ENCODE data around the gene ARHGAP22. TPM values are rescaled to one million over a fixed set of nuclear protein-coding genes. Genes with fewer than 3 reads are reported as not detected.
"Not testable (repeated sequence)": the region's sequence is repeated elsewhere in the genome, so short reads cannot be mapped to it uniquely, and the experiment has no call there.

Gene ARHGAP22
- polyA plus RNA-seq (ENCODE audit: insufficient read length) = 1.3 TPM

GRCh38 chr10:48604991-48605508 lies at the start of gene ARHGAP22:
TSS of gene ARHGAP22 (minus strand) at chr10:48605073. CDS start at chr10:48604796, 277 bp downstream.
- no peak for DNase-seq

GRCh38 chr10:48653944-48654698 lies 49.2 kb upstream of the ARHGAP22 start:
- DNase-seq = no peak

GRCh38 chr10:48653347-48653746 lies 48.5 kb upstream of the ARHGAP22 start:
- no peak for DNase-seq

DNA sequence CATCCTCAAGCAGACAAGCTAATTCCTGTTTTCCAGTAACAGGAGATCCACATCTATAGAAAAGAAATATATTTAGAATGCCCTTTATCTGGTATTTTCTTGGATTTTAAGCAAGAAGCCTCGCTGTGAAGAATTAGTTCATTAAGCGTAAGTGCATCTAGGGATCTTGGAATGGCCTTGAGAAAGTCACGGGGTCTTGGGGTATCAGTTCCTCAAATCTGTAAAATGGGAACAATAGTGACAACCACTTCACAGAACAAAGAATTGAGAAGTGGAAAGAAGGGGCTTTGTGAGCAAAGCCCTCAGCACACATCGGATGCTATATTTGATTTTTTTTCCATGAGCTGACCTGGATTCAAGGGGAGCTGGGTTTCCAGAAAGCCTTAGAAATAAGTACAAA lies 47.5 kb upstream of the ARHGAP22 start:
- no peak for DNase-seq

DNA sequence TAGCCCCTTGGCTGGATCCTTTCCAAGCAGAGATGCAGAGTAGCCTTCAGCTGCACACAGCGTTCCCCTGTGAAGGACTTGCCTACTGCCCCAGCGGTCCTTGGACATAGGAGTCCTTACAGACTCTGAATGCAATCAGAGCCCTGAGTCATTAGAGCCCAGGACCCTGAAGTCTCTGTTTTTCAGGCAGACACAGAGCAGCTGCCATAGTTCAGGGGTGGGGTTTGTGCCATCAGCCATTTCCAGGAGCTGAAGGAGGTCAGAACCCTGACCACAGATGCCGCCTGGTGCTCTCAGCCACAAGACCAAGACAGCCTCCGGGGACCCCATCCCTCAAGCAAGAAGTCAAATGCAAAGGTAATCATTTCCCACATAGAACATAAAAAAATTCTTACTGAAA lies 47.0 kb upstream of the ARHGAP22 start:
- no peak for DNase-seq

DNA sequence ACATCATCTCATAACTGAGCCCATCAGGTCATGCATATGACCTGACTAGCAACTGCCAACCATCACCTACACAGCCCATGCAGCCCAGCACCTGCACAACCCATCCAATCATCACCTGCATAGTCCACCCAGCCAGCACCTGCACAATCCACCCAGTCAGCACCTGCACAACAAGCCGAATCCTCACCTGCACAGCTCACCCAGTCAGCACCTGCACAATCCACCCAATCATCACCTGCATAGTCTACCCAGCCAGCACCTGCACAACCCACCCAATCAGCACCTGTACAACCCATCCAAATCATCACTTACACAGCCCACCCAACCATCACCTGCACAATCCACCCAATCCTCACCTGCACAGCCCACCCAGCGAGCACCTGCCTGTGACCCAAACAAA lies 46.4 kb upstream of the ARHGAP22 start:
- DNase-seq = no peak

DNA sequence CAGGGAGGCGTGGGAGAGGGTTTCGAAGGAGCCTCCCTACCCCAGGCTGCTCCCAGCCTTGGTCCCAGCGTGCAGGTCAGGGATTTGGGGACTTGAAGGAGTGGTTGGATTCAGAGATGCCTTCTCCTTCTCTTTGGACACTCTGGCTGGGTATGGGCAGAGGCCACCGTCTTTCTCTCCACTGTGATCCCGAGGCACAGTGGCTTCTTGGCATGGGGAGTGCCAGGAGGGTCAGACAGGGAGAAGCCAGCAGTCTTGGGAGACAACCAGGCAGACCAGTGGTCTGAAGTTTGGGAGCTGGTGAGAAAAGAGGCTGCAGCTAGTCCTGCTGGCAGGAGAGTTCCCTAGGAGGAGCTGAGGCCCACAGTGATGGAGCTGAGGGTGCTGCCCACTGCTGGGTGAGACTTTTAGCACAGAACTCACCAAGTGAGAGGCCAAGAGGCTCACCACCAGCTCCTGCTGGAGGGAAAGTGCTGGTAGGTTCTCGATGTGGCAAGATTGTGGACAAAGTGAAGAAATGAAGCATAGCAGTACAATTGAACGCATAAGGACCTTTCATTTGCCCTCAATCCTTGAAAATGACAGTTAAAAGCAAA lies 44.6 kb upstream of the ARHGAP22 start:
- DNase-seq = no peak

GRCh38 chr10:48648172-48648942 lies 43.5 kb upstream of the ARHGAP22 start:
- DNase-seq = no peak

DNA sequence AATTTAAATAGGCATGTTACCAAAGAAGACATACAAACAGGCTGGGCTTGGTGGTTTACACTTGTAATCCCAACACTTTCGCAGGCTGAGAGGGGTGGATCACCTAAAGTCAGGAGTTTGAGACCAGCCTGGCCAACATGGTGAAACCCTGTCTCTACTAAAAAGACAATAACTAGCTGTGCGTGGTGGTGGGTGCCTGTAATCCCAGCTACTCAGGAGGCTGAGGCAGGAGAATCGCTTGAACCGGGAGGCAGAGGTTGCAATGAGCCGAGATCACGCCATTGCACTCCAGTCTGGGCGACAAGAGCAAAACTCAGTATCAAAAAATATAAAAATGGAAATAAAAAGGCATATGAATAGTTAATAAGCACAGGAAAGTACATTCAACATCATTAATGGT lies 42.2 kb upstream of the ARHGAP22 start:
- not testable (repeated sequence) for DNase-seq

- no peak for DNase-seq
Measured at GRCh38 chr10:48645600-48645999, 40.7 kb upstream of the ARHGAP22 start.

GRCh38 chr10:48641099-48641690 lies 36.3 kb upstream of the ARHGAP22 start:
- not testable (repeated sequence) for DNase-seq

DNA sequence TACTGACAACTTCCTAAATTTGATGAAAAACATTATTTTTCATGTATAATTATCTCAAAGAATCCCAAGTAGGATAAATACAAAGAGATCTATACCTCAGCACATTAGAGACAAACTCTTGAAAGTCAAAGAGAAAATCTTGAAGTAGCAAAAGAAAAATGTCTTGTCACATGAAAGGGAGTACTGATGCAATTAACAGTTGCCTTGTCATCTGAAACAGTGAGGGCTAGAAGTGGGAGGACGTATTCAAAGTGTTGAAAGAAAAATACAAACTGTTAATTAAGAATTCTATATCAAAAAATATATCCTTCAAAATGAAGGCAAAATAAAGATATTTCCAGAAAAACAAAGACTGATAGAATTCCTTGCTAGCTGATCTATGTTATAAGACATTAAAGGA lies 35.5 kb upstream of the ARHGAP22 start:
- DNase-seq = no peak

DNA sequence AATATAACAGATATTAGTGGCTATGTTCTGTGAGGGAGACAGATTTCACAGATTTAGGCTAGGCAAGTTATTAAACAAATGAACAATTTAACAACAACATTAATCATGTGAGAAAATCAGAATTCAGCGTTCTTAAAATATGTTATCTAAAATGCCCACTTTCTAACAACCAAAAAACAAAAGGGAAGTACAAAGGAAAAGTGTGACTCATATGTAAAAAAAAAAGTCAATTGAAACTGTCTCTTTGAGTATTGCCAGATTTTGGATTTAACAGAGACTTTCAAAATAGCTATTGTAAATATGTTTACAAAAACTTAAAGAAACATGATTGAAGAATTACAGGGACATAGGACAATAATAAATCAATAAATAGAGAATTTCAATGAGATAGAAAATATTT lies 34.8 kb upstream of the ARHGAP22 start:
- no peak for DNase-seq

DNA sequence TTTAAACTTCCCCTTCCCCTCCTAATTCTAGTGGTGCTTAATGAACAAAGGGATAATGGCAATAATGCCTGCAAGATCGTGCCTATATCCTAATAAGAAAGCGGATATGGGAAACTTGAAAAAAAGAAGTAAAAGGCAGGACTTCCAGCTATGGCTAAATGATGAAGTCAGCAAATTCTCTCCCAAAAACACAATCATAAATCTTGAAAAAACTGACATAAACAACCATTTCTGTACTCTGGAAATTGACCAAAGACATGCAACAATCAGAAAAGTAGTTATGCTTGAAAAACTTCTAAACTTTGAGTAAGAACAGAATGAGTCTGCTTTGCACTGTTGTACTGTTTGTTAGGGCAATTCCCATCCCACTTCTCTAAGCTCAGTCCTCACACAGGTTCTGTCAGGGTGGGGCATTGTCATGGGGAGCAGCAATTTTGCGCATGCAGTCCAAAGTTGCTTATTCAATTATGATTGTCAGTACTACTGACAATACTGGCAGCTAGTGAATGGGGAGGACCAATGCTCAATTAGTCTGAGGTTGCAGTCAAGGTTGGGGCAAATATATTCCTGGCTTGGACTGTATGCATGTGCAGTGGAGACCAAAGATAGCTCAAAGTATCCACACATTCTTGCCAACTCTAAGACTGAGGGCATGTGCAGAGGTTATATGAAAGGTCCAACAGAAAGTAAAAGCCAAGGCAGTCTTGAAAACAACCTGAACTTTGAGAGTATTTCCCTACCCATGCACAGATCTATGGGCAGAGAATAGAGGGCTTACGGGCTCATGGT lies 34.1 kb upstream of the ARHGAP22 start:
- DNase-seq = no peak

DNA sequence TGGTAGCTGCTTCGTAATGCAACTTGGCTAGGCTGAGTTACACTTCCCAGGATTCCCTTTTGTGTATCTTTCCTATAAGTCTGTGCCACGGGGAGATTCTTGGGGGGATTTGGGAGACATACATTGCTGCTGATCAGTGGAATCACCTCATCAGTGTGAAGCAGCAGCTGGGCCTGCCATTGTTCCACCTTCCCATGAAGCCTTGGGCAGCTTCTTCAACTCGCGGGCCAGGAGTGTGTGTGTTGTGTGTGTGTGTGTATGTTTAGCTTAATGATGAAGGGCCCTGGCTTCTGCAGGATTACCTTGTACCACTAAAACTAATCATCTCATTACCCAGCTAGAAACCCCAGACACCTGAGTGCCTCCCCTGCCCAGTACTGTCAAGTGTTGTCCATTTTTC lies 33.3 kb upstream of the ARHGAP22 start:
- DNase-seq = no peak

- no peak for DNase-seq
Measured at GRCh38 chr10:48636901-48637300, 32.0 kb upstream of the ARHGAP22 start.

- DNase-seq = no peak
Measured at GRCh38 chr10:48636231-48636630, 31.4 kb upstream of the ARHGAP22 start.

DNA sequence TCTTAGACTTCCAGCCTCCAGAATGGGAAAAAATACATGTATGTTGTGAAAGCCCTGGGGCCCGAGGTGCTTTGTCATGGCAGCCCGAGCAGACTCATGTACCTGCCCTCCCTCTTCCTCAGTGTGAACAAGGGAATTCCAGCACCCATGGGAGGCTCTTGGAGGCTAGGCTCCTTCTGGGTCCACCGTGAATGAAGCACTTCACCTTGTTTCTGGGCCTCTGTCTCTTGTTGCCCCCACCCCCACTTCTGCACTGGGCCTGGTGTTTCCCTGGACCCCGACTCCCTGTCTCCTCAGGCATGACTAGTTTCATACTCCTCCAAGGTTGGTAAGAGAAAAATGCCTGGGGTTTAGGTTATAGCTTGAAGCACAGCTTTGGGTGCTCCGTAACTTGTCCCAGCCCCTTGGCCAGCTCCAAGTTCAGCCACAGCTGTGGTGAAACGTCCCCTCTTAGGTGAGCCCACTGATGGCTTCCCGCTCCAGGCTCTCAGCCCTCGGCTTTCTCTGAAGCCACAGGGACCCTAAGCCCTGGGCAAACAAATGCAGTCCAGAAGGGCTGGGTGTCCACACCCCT lies 30.2 kb upstream of the ARHGAP22 start:
- no peak for DNase-seq

DNA sequence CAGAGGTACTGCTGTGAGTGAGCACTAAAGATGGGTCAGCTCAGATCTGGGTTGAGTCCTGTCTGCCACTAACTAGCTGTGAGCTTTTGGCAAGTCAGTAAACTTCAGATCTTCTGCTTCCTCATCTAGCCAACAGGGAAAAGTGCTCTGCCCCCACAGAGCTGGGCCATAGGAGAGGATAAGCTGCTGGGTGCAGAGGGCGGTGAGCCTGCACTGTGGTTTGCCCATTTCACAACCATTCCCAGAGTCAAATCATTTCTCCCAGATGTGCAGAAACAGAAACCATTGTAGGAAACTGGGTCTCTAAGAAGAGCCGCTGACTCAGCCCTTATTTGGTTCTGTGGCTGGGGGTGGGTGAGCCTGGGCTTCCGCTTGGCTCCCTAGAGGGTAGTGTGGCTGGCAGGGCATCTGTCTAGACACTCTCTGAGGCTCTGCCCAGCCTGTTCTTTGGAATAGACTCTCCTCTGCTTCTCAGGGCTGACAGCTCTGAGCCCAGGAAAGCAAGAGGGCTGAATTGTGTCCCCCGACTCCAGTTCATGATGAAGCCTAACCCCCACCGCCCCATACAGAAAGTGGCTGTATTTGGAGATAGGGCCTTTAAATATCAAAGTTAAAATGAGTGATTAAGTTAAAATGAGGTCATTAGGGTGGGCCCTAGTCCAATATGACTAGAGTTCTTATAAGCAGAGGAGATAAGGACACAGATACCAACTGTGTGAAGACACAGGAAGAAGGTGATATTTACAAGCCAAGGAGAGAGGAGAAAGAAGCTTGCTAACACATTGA lies 29.5 kb upstream of the ARHGAP22 start:
- peak; percentile 39 for DNase-seq

DNA sequence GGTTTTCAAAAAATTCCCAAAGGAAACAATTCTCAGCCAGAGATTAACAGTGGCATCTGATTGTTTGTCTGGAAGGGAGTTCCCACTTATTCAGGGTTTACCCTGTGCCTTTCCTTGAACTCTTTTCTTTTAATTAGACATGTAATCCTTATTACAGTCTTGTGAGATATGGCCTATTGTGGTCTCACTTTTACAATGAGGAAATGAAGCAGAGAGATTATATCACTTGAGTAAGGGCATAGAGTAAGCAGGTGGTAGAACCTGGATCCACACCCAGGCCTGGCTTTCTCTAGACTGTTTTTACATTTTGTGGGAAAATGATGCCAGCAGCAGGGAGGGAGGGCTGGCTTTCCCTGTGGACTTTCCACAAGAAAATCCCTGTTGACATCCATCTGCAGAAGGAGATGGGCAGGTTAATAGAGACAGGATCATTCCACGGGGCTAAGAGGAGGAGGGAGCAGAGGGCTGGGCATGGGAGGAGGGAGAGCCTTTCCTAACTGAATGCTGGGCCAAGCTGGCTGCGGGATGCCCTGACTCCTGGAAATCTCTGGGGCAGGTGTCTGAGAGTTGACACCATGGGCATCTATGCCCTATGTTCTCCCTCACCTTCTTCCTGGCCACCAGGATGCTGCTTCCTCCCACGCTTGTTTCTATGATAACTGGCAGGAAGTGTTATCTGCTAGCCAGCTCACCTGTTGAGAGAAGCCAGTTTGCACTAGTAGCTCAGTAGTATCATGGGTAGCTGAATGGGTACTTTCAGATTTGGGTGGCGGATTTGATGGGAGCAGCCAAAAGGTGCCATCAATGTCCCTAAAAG lies 28.7 kb upstream of the ARHGAP22 start:
- no peak for DNase-seq

All from hindlimb muscle (tissue), 1 donor.